NB4 (cell line): ENCODE measurements around the gene C22orf31.

Experiments used
- MYC ChIP-seq: IDR thresholded peaks from 2 replicates; pipeline ENCODE4 v1.6.1; 2011; ENCODE audit warnings: low read depth, low read length
- POLR2A ChIP-seq: IDR thresholded peaks from 2 replicates; pipeline ENCODE4 v1.6.1; 2011; ENCODE audit warnings: mild to moderate bottlenecking; ENCODE audit not compliant: insufficient read length; ENCODE audit errors: extremely low read depth
- TF ChIP-seq, protein P1 (sequence below): IDR thresholded peaks from one replicate; pipeline ENCODE4 v1.5.1; 2012; ENCODE audit warnings: low read depth, low read length

GRCh38 chr22:29049655-29050263, 11.9 kb downstream of the C22orf31 start:
- TF ChIP-seq, protein P1, sequence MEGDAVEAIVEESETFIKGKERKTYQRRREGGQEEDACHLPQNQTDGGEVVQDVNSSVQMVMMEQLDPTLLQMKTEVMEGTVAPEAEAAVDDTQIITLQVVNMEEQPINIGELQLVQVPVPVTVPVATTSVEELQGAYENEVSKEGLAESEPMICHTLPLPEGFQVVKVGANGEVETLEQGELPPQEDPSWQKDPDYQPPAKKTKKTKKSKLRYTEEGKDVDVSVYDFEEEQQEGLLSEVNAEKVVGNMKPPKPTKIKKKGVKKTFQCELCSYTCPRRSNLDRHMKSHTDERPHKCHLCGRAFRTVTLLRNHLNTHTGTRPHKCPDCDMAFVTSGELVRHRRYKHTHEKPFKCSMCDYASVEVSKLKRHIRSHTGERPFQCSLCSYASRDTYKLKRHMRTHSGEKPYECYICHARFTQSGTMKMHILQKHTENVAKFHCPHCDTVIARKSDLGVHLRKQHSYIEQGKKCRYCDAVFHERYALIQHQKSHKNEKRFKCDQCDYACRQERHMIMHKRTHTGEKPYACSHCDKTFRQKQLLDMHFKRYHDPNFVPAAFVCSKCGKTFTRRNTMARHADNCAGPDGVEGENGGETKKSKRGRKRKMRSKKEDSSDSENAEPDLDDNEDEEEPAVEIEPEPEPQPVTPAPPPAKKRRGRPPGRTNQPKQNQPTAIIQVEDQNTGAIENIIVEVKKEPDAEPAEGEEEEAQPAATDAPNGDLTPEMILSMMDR, result no peak
- TF ChIP-seq MYC (no peak), POLR2A (no peak)
